GM19099 (cell line): ENCODE measurements around the gene TBC1D13.
A peak's percentile ranks its signal among the peaks of the same experiment; 100 is the strongest.

ENCODE experiments used
- POLR2A ChIP-seq: IDR thresholded peaks from 3 replicates; pipeline ENCODE4 v1.6.1; 2011; ENCODE audit warnings: low read depth; ENCODE audit not compliant: insufficient read length; ENCODE audit errors: extremely low read depth

The TBC1D13 gene

GRCh38 chr9:128771745-128772519, 15.1 kb upstream of the TBC1D13 start, which contains the start of gene ZER1:
TSS of gene ZER1 (minus strand) at chr9:128771927. CDS start at chr9:128755565, 16,362 bp downstream.
- peak; percentile 73 for TF ChIP-seq POLR2A

GRCh38 chr9:128773049-128773448, 14.0 kb upstream of the TBC1D13 start:
- TF ChIP-seq POLR2A, result no peak

GRCh38 chr9:128774804-128775203, 12.2 kb upstream of the TBC1D13 start:
- no peak for TF ChIP-seq POLR2A

GRCh38 chr9:128781187-128782070, 5.6 kb upstream of the TBC1D13 start:
- no peak for TF ChIP-seq POLR2A

GRCh38 chr9:128782669-128783068, 4.4 kb upstream of the TBC1D13 start:
- no peak for TF ChIP-seq POLR2A

GRCh38 chr9:128785427-128785826, 1.6 kb upstream of the TBC1D13 start:
- no peak for TF ChIP-seq POLR2A

- TF ChIP-seq POLR2A, result no peak
Measured at GRCh38 chr9:128787659-128788058, 606 bp downstream of the TBC1D13 start.

- TF ChIP-seq POLR2A, result no peak
Measured at GRCh38 chr9:128788445-128788844, 1.4 kb downstream of the TBC1D13 start.

GRCh38 chr9:128790536-128790935, 3.5 kb downstream of the TBC1D13 start:
- no peak for TF ChIP-seq POLR2A

- no peak for TF ChIP-seq POLR2A
Measured at GRCh38 chr9:128792134-128792533, 5.1 kb downstream of the TBC1D13 start.

GRCh38 chr9:128792978-128793686, 6.1 kb downstream of the TBC1D13 start:
- no peak for TF ChIP-seq POLR2A

- TF ChIP-seq POLR2A, result no peak
Measured at GRCh38 chr9:128798896-128799295, 11.8 kb downstream of the TBC1D13 start.

- TF ChIP-seq POLR2A, result no peak
Measured at GRCh38 chr9:128800061-128800460, 13.0 kb downstream of the TBC1D13 start.

- no peak for TF ChIP-seq POLR2A
Measured at GRCh38 chr9:128802482-128802881, 15.4 kb downstream of the TBC1D13 start.

- no peak for TF ChIP-seq POLR2A
Measured at GRCh38 chr9:128805661-128806060, 18.6 kb downstream of the TBC1D13 start.
